Mesothelial cell of epicardium (in vitro differentiated cells): ENCODE data around the gene CACNA1C. TPM values are rescaled to one million over a fixed set of nuclear protein-coding genes. Genes with fewer than 3 reads are reported as not detected.
"Not testable (repeated sequence)": the region's sequence is repeated elsewhere in the genome, so short reads cannot be mapped to it uniquely, and the experiment has no call there.

Experiments used
- DNase-seq, 2 experiments: peaks; one replicate each; pipeline ENCODE4 v3.0.0; 2021; ENCODE audit warnings: low spot score in 2 of 2; ENCODE audit not compliant: unreplicated experiment in 2 of 2
- H3K27ac Mint-ChIP-seq: 2 replicates; pipeline ENCODE4 v1.8.0; 2021; ENCODE audit warnings: mixed read lengths
- H3K27me3 Mint-ChIP-seq: 2 replicates; pipeline ENCODE4 v1.8.0; 2021; ENCODE audit warnings: low read depth, mixed read lengths
- H3K36me3 Mint-ChIP-seq: 2 replicates; pipeline ENCODE4 v1.8.0; 2021; ENCODE audit warnings: mixed read lengths
- H3K4me1 Mint-ChIP-seq: 2 replicates; pipeline ENCODE4 v1.8.0; 2021; ENCODE audit warnings: mixed read lengths
- H3K4me3 Mint-ChIP-seq: 2 replicates; pipeline ENCODE4 v1.8.0; 2021; ENCODE audit warnings: mild to moderate bottlenecking, moderate library complexity, mixed read lengths
- H3K9me3 Mint-ChIP-seq: 2 replicates; pipeline ENCODE4 v1.8.0; 2021; ENCODE audit warnings: mixed read lengths
- CTCF ChIP-seq: fragments of 200-600 bp; sonication (generic); IDR thresholded peaks from one replicate; pipeline ENCODE4 v1.5.0; 2021; ENCODE audit warnings: antibody characterized with exemption; ENCODE audit not compliant: unreplicated experiment
- total RNA-seq: library from RNA; stranded (reverse); gene quantifications from 3 replicates; pipeline ENCODE4 v1.2.1, GENCODE V29; 2021

CACNA1C gene
- total RNA-seq, 1 donor from 2014 or later: 33.6 TPM

DNA sequence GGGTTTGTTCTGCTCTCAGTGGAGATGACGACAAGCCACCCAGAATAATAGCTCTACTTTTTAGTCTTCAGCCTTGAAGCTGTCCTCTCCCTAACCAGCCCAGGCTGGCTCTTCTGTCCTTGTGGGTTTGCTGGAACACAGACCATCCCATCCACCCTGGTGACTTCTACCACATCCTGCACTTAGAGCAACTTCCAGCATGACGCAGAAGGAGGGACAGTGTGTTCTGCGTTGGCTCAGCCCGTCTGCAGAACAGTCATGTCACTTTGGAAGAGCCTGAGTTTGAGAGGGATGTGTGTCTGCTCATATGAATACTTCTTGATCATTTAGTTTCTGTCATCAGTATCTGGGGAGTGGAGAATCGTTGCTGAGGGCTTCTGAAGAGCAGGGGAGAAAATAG lies 198.0 kb downstream of the CACNA1C start:
- no peaks in the 10 kb centered on the region for H3K27me3 Mint-ChIP-seq
- TF ChIP-seq CTCF: no peak
- no peak overlapping the region for H3K27ac Mint-ChIP-seq
- peaks cover 3% of the 10 kb centered on the region for H3K9me3 Mint-ChIP-seq
- no peak for DNase-seq
- no peak overlapping the region for H3K4me3 Mint-ChIP-seq
- peaks cover 2% of the 10 kb centered on the region for H3K36me3 Mint-ChIP-seq
- H3K4me1 Mint-ChIP-seq: peaks cover 9% of the 10 kb centered on the region

DNA sequence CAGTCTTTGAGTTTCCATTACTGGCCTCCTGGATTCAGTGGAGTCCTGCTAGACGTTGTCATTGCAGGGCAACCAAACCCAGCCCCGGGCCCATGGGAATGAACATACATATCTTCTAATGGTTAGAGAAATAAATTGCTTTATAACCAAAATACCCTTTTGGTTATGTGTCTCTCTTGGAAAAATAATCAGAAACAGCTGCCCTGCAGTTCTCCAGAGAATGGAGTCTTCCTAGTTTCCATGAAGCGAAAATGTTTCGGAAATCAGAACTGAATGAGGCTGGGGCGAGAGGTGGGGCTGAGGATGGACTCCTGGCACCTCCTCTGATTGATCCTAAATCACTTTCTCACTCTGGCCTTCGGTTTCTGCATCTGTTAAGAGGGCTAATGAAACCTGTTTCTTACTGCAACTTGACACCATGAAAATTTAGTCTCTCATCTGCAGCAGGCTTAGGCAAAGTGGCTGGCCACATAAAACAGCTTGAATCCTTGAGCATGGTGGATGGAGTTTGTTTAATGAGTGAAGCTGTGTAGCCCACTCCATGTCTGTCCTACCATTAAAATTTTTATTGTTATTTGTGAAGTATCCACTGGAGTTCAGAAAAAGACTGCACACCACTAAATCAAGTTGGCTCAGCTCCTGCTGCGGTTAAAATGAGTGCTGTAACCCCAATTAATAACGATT lies 198.9 kb downstream of the CACNA1C start:
- Mint-ChIP-seq H3K27me3 (no peaks in the 10 kb centered on the region), H3K36me3 (peaks cover 4% of the 10 kb centered on the region), H3K9me3 (peaks cover 5% of the 10 kb centered on the region), H3K4me3 (no peak overlapping the region), H3K27ac (peak overlapping the region; percentile 25), H3K4me1 (peaks cover 9% of the 10 kb centered on the region)
- TF ChIP-seq CTCF: no peak
- no peak for DNase-seq

- Mint-ChIP-seq H3K27ac (no peak overlapping the region), H3K4me1 (peaks cover 19% of the 10 kb centered on the region), H3K36me3 (peaks cover 6% of the 10 kb centered on the region), H3K4me3 (no peak overlapping the region), H3K27me3 (no peaks in the 10 kb centered on the region), H3K9me3 (peaks cover 9% of the 10 kb centered on the region)
- no peak for DNase-seq
- TF ChIP-seq CTCF: no peak
Observed at GRCh38 chr12:2255311-2255710, 202.5 kb downstream of the CACNA1C start.

DNA sequence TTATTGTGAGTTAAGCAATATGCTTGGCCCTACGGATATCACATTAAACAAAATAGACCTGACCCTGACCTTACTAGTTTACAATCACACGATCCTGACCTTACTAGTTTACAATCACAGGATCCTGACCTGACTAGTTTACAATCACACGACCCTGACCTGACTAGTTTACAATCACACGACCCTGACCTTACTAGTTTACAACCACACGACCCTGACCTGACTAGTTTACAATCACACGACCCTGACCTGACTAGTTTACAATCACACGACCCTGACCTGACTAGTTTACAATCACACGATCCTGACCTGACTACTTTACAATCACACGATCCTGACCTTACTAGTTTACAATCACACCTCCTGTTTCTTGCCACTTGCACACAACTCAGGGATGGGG lies 202.9 kb downstream of the CACNA1C start:
- H3K4me1 Mint-ChIP-seq: peaks cover 19% of the 10 kb centered on the region
- DNase-seq, H3K27me3 Mint-ChIP-seq, H3K9me3 Mint-ChIP-seq, H3K36me3 Mint-ChIP-seq, H3K4me3 Mint-ChIP-seq, H3K27ac Mint-ChIP-seq: not testable (repeated sequence)

DNA sequence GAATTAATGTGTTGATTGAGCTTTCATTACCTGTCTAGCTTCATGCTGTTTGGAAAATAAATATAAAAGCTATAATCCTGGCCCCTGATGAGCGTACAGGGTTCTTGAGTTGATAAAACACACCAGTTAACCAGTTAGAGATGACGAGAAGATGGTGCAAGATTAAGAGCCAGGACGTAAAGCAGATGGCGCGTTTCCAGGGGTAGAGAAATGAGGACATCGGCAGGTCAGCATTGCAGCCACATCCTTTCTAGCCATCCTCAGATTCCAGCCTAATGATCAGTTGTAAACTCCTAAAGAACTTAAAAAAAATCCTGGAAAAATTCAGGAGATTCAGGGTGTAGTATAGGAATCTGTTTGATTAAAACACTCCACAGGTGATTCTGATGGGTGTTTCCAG lies 203.7 kb downstream of the CACNA1C start:
- TF ChIP-seq CTCF: no peak
- Mint-ChIP-seq H3K9me3 (peaks cover 9% of the 10 kb centered on the region), H3K27ac (no peak overlapping the region), H3K4me1 (peaks cover 16% of the 10 kb centered on the region), H3K27me3 (no peaks in the 10 kb centered on the region), H3K36me3 (peaks cover 6% of the 10 kb centered on the region), H3K4me3 (no peak overlapping the region)
- DNase-seq: no peak

DNA sequence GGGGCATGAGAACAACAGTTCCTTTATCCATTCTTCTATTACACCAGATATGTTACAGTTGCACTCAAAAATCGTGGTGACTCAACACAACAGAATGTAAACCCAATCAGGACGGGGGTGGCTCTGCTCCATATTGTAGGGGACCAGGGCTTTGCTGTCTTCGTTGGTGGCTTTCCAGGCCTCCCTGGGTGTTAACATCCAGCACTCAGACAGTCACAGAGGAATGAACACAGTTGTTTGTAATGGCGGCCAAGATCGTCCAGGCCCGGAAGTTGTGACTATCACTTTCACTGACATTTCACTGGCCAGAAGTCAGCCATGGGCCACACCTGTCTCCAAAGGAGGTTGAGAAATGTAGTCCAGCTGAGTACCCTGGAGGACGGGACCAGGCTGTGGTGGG lies 204.1 kb downstream of the CACNA1C start:
- no peak overlapping the region for H3K4me3 Mint-ChIP-seq
- H3K4me1 Mint-ChIP-seq: peaks cover 11% of the 10 kb centered on the region
- peaks cover 6% of the 10 kb centered on the region for H3K36me3 Mint-ChIP-seq
- DNase-seq: no peak
- no peaks in the 10 kb centered on the region for H3K27me3 Mint-ChIP-seq
- TF ChIP-seq CTCF: no peak
- peaks cover 9% of the 10 kb centered on the region for H3K9me3 Mint-ChIP-seq
- H3K27ac Mint-ChIP-seq: no peak overlapping the region
